ENCODE data around the gene SPECC1L. TPM values are rescaled to one million over a fixed set of nuclear protein-coding genes. Genes with fewer than 3 reads are reported as not detected.
"Not testable (repeated sequence)": the region's sequence is repeated elsewhere in the genome, so short reads cannot be mapped to it uniquely, and the experiment has no call there.

The SPECC1L gene
- total RNA-seq, 1 experiment from 2014 or later: 40.8 TPM

DNA sequence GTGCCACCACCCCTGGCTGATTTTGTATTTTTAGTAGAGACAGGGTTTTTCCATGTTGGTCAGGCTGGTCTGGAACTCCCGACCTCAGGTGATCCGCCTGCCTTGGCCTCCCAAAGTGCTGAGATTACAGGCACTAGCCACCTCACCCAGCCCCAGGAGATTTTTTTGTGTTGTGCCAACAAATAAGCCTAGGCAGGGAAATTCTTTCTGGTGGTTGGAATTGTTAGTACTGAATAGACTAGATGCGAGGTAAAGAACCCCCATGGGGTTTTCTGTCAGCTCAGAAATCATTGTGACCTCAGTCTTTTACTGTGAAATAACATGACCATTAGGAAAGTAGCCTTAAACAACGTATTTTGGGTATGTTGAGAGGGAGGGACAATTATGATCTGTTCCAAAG lies 3.3 kb downstream of the SPECC1L start:
- DNase-seq (ENCODE audit: low read depth, low spot score); H3K27ac ChIP-seq (ENCODE audit: low read depth, low read length); H2AFZ ChIP-seq (ENCODE audit: low read depth, low read length, poor library complexity, severe bottlenecking); H3K27me3 ChIP-seq (ENCODE audit: insufficient read depth, low read length); H3K9ac ChIP-seq (ENCODE audit: low read length); H3K9me2 ChIP-seq (ENCODE audit: insufficient read depth); CTCF ChIA-PET; BruUV-seq (replicated peaks); H3K36me3 ChIP-seq (ENCODE audit: control insufficient read depth in 1 of 2, insufficient read depth in 2 of 2, low read length in 2 of 2); H4K20me1 ChIP-seq (ENCODE audit: insufficient read depth); H3K9me3 ChIP-seq (ENCODE audit: control insufficient read depth in 1 of 2, insufficient read depth in 1 of 2, low read depth in 1 of 2, low read length in 2 of 2); POLR2A ChIA-PET; ATAC-seq; H3K4me3 ChIP-seq (replicated peaks in 1 of 2; ENCODE audit: low read depth in 1 of 2, low read length in 2 of 2); RAD21 ChIA-PET (ENCODE audit: low non-redundant PET in 1 of 2, low total read pairs in 2 of 2, uncharacterized antibody in 2 of 2, unreplicated experiment in 2 of 2): not testable (repeated sequence)
- H3K4me2 ChIP-seq (ENCODE audit: low read length): peak overlapping the region; percentile 6; the same call in 1 of the 2 replicates
- H3K4me1 ChIP-seq (ENCODE audit: control insufficient read depth in 1 of 2, insufficient read depth in 2 of 2, low read length in 2 of 2): peaks cover 19 to 31% of the 10 kb centered on the region in 2 experiments
- intact Hi-C loops (cut with micrococcal nuclease): loop anchor here (5.0 kb wide), 1 partner anchor 253 kb away; no protein-coding TSS in a partner anchor
- peaks cover 71% of the 10 kb centered on the region for H3K79me2 ChIP-seq (ENCODE audit: insufficient read depth, low read length)

DNA sequence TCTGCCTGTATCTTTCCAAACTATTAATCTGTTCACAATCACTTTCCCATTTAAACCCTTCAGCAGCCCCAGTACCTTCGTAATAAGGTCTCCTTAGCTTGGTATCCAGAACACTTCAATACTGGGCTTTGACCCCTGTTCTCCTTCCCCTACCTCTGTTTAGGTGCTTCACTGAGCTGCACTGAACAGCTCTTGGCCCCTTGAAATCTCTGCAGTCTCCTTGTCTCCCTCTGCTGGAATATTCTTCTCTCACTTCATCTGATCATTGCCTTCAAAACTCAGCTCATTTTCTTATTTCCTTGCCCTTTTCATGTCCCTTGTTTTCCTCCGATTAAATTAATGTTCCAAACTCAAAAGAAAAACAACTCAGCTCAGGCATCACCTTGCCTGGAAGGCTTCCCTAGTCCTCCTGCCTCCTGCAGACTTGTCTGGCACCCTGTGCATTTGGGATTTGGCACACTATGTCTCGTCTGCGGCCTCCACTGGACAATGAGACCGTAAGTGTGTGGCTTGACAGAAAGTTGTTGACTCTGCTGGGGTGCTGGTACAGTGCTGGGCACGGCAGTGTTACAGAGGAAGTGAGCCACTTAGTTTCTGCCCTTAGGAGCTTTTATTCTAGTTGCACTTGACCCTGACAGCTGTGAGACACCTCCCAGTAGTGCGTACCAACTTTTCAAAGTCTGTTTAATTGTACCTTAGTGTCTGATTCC lies 4.2 kb downstream of the SPECC1L start:
- H3K4me3 ChIP-seq (replicated peaks in 1 of 2; ENCODE audit: low read depth in 1 of 2, low read length in 2 of 2); H3K4me2 ChIP-seq (ENCODE audit: low read length); H4K20me1 ChIP-seq (ENCODE audit: insufficient read depth); H2AFZ ChIP-seq (ENCODE audit: low read depth, low read length, poor library complexity, severe bottlenecking); BruUV-seq (replicated peaks); H3K9me3 ChIP-seq (ENCODE audit: control insufficient read depth in 1 of 2, insufficient read depth in 1 of 2, low read depth in 1 of 2, low read length in 2 of 2); POLR2A ChIA-PET; CTCF ChIA-PET; H3K9me2 ChIP-seq (ENCODE audit: insufficient read depth); H3K9ac ChIP-seq (ENCODE audit: low read length); DNase-seq (ENCODE audit: low read depth, low spot score); RAD21 ChIA-PET (ENCODE audit: low non-redundant PET in 1 of 2, low total read pairs in 2 of 2, uncharacterized antibody in 2 of 2, unreplicated experiment in 2 of 2); H3K27me3 ChIP-seq (ENCODE audit: insufficient read depth, low read length); H3K27ac ChIP-seq (ENCODE audit: low read depth, low read length); ATAC-seq; H3K36me3 ChIP-seq (ENCODE audit: control insufficient read depth in 1 of 2, insufficient read depth in 2 of 2, low read length in 2 of 2): not testable (repeated sequence)
- TF ChIP-seq, protein P1, sequence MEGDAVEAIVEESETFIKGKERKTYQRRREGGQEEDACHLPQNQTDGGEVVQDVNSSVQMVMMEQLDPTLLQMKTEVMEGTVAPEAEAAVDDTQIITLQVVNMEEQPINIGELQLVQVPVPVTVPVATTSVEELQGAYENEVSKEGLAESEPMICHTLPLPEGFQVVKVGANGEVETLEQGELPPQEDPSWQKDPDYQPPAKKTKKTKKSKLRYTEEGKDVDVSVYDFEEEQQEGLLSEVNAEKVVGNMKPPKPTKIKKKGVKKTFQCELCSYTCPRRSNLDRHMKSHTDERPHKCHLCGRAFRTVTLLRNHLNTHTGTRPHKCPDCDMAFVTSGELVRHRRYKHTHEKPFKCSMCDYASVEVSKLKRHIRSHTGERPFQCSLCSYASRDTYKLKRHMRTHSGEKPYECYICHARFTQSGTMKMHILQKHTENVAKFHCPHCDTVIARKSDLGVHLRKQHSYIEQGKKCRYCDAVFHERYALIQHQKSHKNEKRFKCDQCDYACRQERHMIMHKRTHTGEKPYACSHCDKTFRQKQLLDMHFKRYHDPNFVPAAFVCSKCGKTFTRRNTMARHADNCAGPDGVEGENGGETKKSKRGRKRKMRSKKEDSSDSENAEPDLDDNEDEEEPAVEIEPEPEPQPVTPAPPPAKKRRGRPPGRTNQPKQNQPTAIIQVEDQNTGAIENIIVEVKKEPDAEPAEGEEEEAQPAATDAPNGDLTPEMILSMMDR (IDR thresholded peaks at IDR 0.05 in 2 of 3, conservative IDR thresholded peaks at IDR 0.05 in 1 of 3; ENCODE audit: borderline replicate concordance in 1 of 3, insufficient read depth in 1 of 3, low read depth in 2 of 3, low read length in 2 of 3): peak in 1 of 3 experiments; percentile 22; a peak in 1 of 6 replicates
- Histone ChIP-seq H3K4me1 (ENCODE audit: control insufficient read depth in 1 of 2, insufficient read depth in 2 of 2, low read length in 2 of 2) (peaks cover 17 to 30% of the 10 kb centered on the region in 2 experiments), H3K79me2 (ENCODE audit: insufficient read depth, low read length) (peaks cover 80% of the 10 kb centered on the region)
- intact Hi-C loops (cut with micrococcal nuclease): loop anchor here (5.0 kb wide), 1 partner anchor 252 kb away; no protein-coding TSS in a partner anchor

DNA sequence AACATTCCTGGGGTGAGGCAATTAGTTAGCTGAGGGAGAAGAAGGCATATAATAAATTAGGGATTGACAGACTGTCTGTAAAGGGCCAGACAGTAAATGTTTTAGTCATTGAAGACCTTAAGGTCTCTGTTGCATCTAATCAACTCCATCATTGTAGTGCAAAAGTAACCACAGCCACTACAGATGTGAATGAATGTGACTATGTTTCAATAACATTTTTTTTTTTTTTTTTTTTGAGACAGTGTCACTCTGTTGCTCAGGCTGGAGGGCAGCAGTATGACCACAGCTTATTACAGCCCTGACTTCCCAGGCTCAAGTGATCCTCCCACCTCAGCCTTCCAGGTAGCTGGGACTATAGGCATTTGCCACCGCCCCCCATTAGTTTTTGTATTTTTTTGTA lies 9.7 kb downstream of the SPECC1L start:
- H3K4me3 ChIP-seq (replicated peaks in 1 of 2; ENCODE audit: low read depth in 1 of 2, low read length in 2 of 2); POLR2A ChIA-PET; H3K36me3 ChIP-seq (ENCODE audit: control insufficient read depth in 1 of 2, insufficient read depth in 2 of 2, low read length in 2 of 2); H3K27ac ChIP-seq (ENCODE audit: low read depth, low read length); H3K27me3 ChIP-seq (ENCODE audit: insufficient read depth, low read length); H3K9ac ChIP-seq (ENCODE audit: low read length); H3K9me3 ChIP-seq (ENCODE audit: control insufficient read depth in 1 of 2, insufficient read depth in 1 of 2, low read depth in 1 of 2, low read length in 2 of 2); H3K9me2 ChIP-seq (ENCODE audit: insufficient read depth); ATAC-seq; DNase-seq (ENCODE audit: low read depth, low spot score); H3K4me2 ChIP-seq (ENCODE audit: low read length); CTCF ChIA-PET; RAD21 ChIA-PET (ENCODE audit: low non-redundant PET in 1 of 2, low total read pairs in 2 of 2, uncharacterized antibody in 2 of 2, unreplicated experiment in 2 of 2); BruUV-seq (replicated peaks); intact Hi-C loops (cut with micrococcal nuclease); H2AFZ ChIP-seq (ENCODE audit: low read depth, low read length, poor library complexity, severe bottlenecking); H4K20me1 ChIP-seq (ENCODE audit: insufficient read depth): not testable (repeated sequence)
- Histone ChIP-seq H3K79me2 (ENCODE audit: insufficient read depth, low read length) (peaks cover 77% of the 10 kb centered on the region), H3K4me1 (ENCODE audit: control insufficient read depth in 1 of 2, insufficient read depth in 2 of 2, low read length in 2 of 2) (peaks cover 44 to 51% of the 10 kb centered on the region in 2 experiments)
